Upper lobe of left lung (tissue), 4 donors: ENCODE results near the gene PTPN2.

ENCODE experiments used
- POLR2A ChIP-seq, 4 donors: fragments of 450-650 bp; IDR thresholded peaks; one replicate each; pipeline ENCODE4 v1.5.1; 2016 to 2017; ENCODE audit warnings: antibody characterized with exemption in 4 of 4, mild to moderate bottlenecking in 2 of 4
- POLR2AphosphoS5 ChIP-seq, 2 donors: sonication (generic); formaldehyde crosslinking; IDR thresholded peaks; one replicate each; pipeline ENCODE4 v1.5.1; 2017; ENCODE audit warnings: antibody characterized with exemption in 2 of 2
- TF ChIP-seq, protein P1 (sequence below), 6 experiments: fragments of 450-650 bp in 4 of 6; fragments of 200-600 bp in 2 of 6; sonication (generic) in 2 of 6; IDR thresholded peaks; one replicate each; pipeline ENCODE4 v1.5.1; 2016 to 2019; ENCODE audit warnings: antibody characterized with exemption in 6 of 6

DNA sequence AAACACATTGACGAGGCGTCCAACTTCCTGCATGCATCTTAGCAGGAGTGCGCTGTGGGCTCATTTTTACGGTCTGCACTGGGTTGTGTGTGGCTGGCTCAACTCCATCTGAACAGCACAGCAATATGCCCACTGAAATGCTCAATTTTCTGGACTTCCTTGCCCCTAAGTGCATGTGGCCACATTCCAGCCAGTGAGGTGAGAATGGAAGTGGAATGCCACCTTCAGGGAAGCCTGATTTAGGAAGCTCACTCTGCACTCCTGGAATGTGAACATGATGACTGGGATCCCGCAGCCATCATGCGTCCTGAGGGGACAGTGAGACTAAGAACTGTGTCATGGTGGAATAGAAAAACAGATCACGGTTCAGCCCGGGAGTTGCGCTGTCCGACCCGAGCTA, 105.0 kb downstream of the PTPN2 start:
- TF ChIP-seq, protein P1, sequence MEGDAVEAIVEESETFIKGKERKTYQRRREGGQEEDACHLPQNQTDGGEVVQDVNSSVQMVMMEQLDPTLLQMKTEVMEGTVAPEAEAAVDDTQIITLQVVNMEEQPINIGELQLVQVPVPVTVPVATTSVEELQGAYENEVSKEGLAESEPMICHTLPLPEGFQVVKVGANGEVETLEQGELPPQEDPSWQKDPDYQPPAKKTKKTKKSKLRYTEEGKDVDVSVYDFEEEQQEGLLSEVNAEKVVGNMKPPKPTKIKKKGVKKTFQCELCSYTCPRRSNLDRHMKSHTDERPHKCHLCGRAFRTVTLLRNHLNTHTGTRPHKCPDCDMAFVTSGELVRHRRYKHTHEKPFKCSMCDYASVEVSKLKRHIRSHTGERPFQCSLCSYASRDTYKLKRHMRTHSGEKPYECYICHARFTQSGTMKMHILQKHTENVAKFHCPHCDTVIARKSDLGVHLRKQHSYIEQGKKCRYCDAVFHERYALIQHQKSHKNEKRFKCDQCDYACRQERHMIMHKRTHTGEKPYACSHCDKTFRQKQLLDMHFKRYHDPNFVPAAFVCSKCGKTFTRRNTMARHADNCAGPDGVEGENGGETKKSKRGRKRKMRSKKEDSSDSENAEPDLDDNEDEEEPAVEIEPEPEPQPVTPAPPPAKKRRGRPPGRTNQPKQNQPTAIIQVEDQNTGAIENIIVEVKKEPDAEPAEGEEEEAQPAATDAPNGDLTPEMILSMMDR (IDR thresholded peaks at IDR 0.05) = no peak
- no peak for TF ChIP-seq POLR2A (IDR thresholded peaks at IDR 0.05)
- no peak for TF ChIP-seq POLR2AphosphoS5 (IDR thresholded peaks at IDR 0.05)
